Activated CD4-positive, alpha-beta T cell treated with anti-CD3 and anti-CD28 coated beads, Interleukin-2, amount 50 U/mL, for 4 hours (primary cell): ENCODE data around the gene MRPL37.

Experiments
- DNase-seq, 2 experiments: peaks; one replicate each; pipeline ENCODE4 v3.0.0-alpha.2; 2020

Gene MRPL37

DNA sequence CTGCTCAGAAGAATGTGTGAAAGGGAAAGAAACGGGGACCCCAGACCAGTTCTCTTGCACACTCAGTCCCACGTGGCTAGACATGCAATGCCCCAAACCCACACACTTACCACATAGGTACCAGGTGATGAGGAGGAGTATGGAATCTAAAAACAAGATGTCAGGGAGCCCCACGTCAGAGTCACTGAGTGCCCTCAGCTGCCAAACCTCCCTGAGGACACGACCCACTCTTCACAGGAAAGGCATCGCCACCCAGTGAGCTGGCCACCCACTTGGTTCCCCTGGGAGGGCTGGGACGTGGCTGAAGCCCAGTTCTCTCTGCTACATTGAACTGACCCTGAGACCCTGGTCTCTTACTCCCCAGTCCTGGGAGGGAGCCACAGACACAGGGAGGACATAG lies 41.4 kb downstream of the MRPL37 start:
- no peak for DNase-seq

DNA sequence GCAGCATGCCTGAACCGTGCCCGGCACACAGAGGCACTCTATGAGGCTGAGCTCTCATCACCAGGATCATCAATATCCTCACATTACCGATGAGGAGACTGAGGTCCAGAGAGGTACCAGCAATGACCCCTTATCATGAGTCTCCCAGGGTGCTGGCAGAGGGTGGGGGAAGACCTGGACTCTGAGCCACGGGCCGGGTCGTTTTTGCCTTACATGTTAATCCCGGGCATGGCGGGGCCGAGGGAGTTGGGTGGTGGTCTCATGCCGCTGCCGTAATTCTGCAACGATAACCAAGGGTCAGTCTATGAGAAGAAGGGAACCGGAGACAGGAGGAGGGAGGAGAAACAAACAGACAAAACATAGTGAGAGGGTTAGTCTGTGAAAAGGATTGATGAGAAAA lies 43.1 kb downstream of the MRPL37 start:
- DNase-seq: no peak

GRCh38 chr1:54244655-54245054 lies 44.7 kb downstream of the MRPL37 start:
- no peak for DNase-seq

DNA sequence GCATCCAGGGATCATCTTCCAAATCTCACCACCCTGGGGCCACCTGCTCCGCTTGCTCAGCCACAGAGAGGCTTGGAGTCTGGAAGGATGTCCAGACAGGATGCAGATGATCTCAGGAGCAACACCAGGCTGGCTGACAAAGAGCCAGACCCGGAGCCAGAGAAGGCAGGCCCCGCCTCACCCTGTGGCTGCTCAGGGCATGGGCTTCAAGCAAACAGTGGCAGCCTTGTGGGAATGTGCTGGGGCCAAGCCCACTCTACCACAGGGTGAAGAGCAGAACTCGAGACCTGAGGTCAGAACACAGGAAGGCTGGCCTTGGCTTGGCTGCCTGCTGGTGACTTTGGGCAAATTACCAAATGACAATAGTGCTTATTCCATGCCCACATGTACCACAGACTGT lies 45.5 kb downstream of the MRPL37 start:
- no peak for DNase-seq

DNA sequence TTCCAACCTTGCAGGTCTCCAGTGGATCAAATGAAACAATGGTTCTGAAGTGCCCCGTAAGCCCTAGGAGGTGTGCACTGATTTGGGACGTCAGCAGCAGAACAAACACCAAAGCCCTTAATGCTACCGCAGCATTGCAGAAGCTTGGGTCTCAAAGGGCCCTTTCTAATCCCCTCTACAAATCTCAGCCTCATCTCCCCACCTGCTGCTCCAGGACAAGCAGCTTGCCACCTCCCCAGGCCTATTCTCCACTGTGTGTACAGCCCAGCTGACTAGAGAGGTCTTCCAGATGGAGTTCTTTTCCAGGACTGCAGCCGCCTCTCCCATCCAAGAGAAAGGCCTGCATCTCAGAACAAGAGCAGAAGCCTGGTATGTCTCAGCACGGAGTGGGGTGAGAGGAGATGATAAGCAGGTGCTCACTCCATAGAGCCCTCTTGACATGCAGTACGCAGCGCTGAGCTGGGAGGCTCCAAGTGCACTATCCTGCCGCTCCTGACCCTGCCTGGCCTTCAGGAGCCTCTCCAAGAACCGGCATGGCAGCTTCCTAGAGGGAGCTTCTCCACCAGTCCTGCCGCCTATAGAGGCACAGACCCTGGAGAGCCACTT lies 46.3 kb downstream of the MRPL37 start:
- DNase-seq: no peak

DNA sequence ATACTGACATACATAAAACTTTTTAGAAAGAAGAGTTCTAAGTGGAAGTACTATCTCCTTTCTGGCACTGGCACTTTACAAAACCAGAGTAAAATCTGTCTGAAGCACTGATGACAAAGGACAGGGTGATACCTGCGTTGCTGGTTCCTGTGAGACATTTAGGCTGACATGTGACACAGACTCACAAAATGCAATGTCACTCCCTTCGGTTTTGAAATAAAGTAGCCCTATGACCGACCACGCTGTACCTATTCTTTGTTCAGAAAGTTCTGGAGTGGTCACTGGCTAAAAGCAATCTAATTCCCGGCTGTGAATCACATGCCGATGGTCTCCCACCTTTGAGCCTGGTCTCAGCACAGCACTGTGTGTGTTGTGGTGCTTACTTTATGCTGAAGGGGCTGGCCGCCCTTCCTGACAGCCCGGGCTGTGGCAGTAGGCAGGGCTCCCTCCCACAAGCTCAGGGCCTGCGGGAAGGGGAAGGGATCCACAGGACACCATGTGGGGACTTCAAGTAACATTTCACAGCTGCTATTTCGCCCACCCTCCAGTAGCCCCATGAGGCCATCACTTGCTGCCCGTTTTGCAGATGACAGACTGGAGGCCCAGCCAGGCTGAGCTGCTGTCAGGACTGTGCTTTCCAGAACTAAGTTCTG lies 48.0 kb downstream of the MRPL37 start:
- DNase-seq: no peak

DNA sequence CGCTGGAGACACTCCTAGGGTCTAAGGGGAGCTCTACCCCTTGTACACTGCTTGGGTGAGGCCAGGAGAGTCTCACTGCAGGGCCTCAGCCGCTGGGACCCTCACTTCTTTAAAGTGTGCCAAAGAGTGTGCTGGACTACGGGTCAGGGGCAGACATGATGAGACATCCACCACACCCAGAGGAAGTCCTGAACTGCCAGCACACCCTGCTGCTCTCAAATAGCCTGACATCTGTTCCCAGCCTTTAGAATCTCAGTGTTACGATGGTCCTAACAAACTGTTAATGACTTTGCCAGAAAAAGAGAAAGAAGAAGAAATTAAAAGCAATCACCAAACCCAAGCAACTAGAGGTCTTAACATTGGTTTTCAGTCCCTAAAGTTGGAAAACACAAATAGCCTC lies 49.0 kb downstream of the MRPL37 start:
- DNase-seq: no peak

GRCh38 chr1:54249819-54250435 lies 50.0 kb downstream of the MRPL37 start:
- no peak for DNase-seq

GRCh38 chr1:54250670-54251069 lies 50.7 kb downstream of the MRPL37 start:
- DNase-seq: no peak

- no peak for DNase-seq
Measured at GRCh38 chr1:54252371-54252936, 52.5 kb downstream of the MRPL37 start.

DNA sequence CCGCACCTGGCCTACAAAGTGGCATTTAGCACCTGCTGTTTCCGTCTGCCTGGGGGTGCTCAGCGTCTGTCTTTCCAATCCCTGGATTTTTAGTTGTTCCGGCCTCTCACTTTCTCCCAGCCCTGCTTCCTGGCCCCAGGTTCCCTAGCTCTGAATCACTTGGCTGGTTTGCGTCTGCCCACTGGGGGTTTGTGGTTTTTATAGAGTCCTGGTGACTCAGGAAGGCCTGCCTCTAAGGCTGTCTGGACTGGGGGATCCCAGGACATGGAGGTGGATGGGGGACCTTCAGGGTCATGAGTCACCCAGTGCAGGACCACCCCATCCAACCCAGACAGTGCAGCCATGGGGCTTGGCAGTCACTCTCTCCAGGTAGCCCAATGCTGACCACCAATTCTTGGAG lies 53.5 kb downstream of the MRPL37 start:
- DNase-seq: no peak

GRCh38 chr1:54254055-54254454 lies 54.1 kb downstream of the MRPL37 start:
- no peak for DNase-seq

- no peak for DNase-seq
Measured at GRCh38 chr1:54255026-54255702, 55.2 kb downstream of the MRPL37 start.

- DNase-seq: no peak
Measured at GRCh38 chr1:54256522-54257345, 56.8 kb downstream of the MRPL37 start.

DNA sequence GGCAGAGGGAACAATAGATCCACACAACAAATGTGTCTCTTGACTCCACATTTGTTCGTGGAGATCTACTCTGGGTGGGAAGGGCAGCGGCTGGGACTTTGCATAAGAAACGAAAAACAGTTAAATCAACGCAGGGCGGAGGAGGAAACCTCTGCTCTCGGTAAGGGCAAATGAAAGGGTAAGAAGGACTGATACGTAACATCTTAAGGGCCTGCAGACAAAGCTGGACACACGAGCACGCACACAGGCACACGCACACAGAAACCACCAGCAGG lies 57.3 kb downstream of the MRPL37 start:
- no peak for DNase-seq

DNA sequence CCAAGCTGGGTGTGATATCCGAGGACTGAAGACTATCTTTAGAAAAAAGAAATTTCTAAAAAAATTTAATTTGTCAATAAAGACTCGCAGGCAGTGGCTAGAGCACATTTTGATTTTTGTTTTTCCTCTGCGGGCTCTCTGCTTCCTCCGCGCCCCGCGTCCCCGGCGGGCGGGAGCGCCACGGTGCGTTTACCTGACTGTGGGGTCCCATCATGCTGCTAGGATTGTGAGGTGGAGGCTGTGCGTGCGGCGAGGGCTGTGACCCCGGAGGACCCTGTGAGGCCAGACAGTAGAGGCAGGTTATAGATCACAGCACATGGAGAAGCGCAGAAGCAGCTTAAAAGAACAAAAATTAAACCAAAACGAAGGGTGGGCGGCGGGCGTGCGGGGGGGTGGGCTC lies 57.9 kb downstream of the MRPL37 start:
- DNase-seq: no peak

GRCh38 chr1:54259546-54260140 lies 59.7 kb downstream of the MRPL37 start:
- no peak for DNase-seq

GRCh38 chr1:54260810-54261209 lies 60.8 kb downstream of the MRPL37 start:
- no peak for DNase-seq

- no peak for DNase-seq
Measured at GRCh38 chr1:54262244-54262643, 62.3 kb downstream of the MRPL37 start.

DNA sequence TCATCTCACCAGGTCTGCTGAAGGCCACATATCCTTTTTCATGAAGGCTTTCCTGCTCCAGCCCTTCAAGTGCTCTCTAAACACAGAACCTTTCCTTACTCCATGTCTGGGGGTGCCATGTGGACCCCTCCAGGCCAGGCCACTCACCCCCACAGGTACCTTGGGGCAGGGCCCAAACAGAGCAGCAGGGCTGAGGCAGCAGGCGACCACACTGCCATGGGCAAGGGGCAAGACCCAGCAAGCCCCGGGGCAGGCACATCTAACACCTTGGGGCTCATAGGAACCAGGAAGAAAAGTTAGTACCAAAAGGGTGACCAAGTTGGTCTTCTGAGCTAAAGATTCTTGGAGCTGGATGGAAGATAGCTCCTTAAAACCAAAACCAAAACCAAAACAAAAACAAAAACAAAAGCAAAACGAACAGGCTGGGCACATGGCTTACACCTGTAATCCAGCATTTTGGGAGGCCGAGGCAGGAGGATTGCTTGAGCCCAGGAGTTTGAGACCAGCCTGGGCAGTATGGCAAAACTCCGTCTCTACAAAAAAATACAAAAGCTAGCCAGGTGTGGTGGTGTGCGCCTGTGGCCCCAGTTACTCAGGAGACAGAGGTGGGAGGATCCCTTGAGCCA lies 63.7 kb downstream of the MRPL37 start:
- no peak for DNase-seq

GRCh38 chr1:54265126-54265525 lies 65.2 kb downstream of the MRPL37 start:
- no peak for DNase-seq

- DNase-seq: no peak
Measured at GRCh38 chr1:54265659-54266058, 65.7 kb downstream of the MRPL37 start.
